22Rv1 (cell line): ENCODE results near the gene SLC9A5.

Source experiments
- CTCF ChIP-seq: fragments of 450-650 bp; IDR thresholded peaks from 2 replicates; pipeline ENCODE4 v1.5.1; 2017; ENCODE audit warnings: mild to moderate bottlenecking
- ZFX ChIP-seq: fragments of 450-650 bp; IDR thresholded peaks from 2 replicates; pipeline ENCODE4 v1.6.1; 2017; ENCODE audit warnings: antibody characterized with exemption, borderline replicate concordance

GRCh38 chr16:67281536-67282446, 33.0 kb downstream of the SLC9A5 start:
- TF ChIP-seq CTCF, result no peak
- TF ChIP-seq ZFX, result no peak
